SJCRH30 (cell line): ENCODE data around the gene SCNN1B. TPM values are rescaled to one million over a fixed set of nuclear protein-coding genes. Genes with fewer than 3 reads are reported as not detected.

ENCODE experiments used
- DNase-seq, 2 experiments: peaks; one replicate each; pipeline ENCODE4 v3.0.0-alpha.2; 2015 to 2020
- H3K27ac ChIP-seq: fragments of 250-450 bp; sonication (Bioruptor Pico); 2 replicates; pipeline ENCODE4 v1.5.1; 2020; ENCODE audit warnings: mild to moderate bottlenecking, moderate library complexity
- H3K27me3 ChIP-seq: fragments of 250-450 bp; sonication (Bioruptor Pico); 2 replicates; pipeline ENCODE4 v1.5.1; 2020; ENCODE audit warnings: mild to moderate bottlenecking, moderate library complexity
- H3K36me3 ChIP-seq: fragments of 250-450 bp; sonication (Bioruptor Pico); 2 replicates; pipeline ENCODE4 v1.5.1; 2020; ENCODE audit warnings: mild to moderate bottlenecking, moderate library complexity
- H3K4me1 ChIP-seq: fragments of 250-450 bp; sonication (Bioruptor Pico); 2 replicates; pipeline ENCODE4 v1.5.1; 2020; ENCODE audit warnings: mild to moderate bottlenecking, moderate library complexity
- H3K4me3 ChIP-seq: fragments of 250-450 bp; sonication (Bioruptor Pico); 2 replicates; pipeline ENCODE4 v1.5.1; 2020; ENCODE audit warnings: mild to moderate bottlenecking, moderate library complexity
- H3K9me3 ChIP-seq: fragments of 250-450 bp; sonication (Bioruptor Pico); replicated peaks from 2 replicates; pipeline ENCODE4 v1.5.1; 2020; ENCODE audit warnings: mild to moderate bottlenecking, moderate library complexity
- total RNA-seq: library from RNA; depleted of rRNA; stranded (reverse); fragments of >200 nt; shearing (Covaris generic); gene quantifications from 2 replicates; pipeline ENCODE4 v1.2.3, GENCODE V29; 2014

Gene SCNN1B
- total RNA-seq, 1 experiment from 2014 or later = not detected

GRCh38 chr16:23301251-23302044 lies 654 bp upstream of the SCNN1B start:
- Histone ChIP-seq H3K4me1 (no peaks in the 10 kb centered on the region), H3K27me3 (no peaks in the 10 kb centered on the region), H3K27ac (no peak overlapping the region), H3K4me3 (no peak overlapping the region), H3K36me3 (no peaks in the 10 kb centered on the region), H3K9me3 (no peaks in the 10 kb centered on the region)
- DNase-seq = no peak

- Histone ChIP-seq H3K36me3 (no peaks in the 10 kb centered on the region), H3K9me3 (no peaks in the 10 kb centered on the region), H3K27me3 (no peaks in the 10 kb centered on the region), H3K4me1 (no peaks in the 10 kb centered on the region), H3K4me3 (no peak overlapping the region), H3K27ac (no peak overlapping the region)
- DNase-seq = no peak
Observed at GRCh38 chr16:23303685-23304084, 1.6 kb downstream of the SCNN1B start.

- Histone ChIP-seq H3K4me1 (no peaks in the 10 kb centered on the region), H3K4me3 (no peak overlapping the region), H3K27ac (no peak overlapping the region), H3K9me3 (no peaks in the 10 kb centered on the region), H3K36me3 (no peaks in the 10 kb centered on the region), H3K27me3 (no peaks in the 10 kb centered on the region)
- DNase-seq = no peak
Observed at GRCh38 chr16:23304620-23305019, 2.5 kb downstream of the SCNN1B start.

- H3K4me1 ChIP-seq = no peaks in the 10 kb centered on the region
- no peak overlapping the region for H3K4me3 ChIP-seq
- no peaks in the 10 kb centered on the region for H3K36me3 ChIP-seq
- H3K9me3 ChIP-seq = no peaks in the 10 kb centered on the region
- no peaks in the 10 kb centered on the region for H3K27me3 ChIP-seq
- no peak for DNase-seq
- H3K27ac ChIP-seq = no peak overlapping the region
Observed at GRCh38 chr16:23306199-23307100, 4.3 kb downstream of the SCNN1B start.

GRCh38 chr16:23310217-23310616 lies 8.1 kb downstream of the SCNN1B start:
- Histone ChIP-seq H3K27me3 (no peaks in the 10 kb centered on the region), H3K36me3 (no peaks in the 10 kb centered on the region), H3K9me3 (no peaks in the 10 kb centered on the region), H3K27ac (no peak overlapping the region), H3K4me1 (no peaks in the 10 kb centered on the region), H3K4me3 (no peak overlapping the region)
- DNase-seq = no peak

GRCh38 chr16:23310744-23311143 lies 8.6 kb downstream of the SCNN1B start:
- H3K27ac ChIP-seq = no peak overlapping the region
- no peaks in the 10 kb centered on the region for H3K36me3 ChIP-seq
- H3K4me3 ChIP-seq = no peak overlapping the region
- no peak for DNase-seq
- no peaks in the 10 kb centered on the region for H3K27me3 ChIP-seq
- H3K4me1 ChIP-seq = no peaks in the 10 kb centered on the region
- H3K9me3 ChIP-seq = no peaks in the 10 kb centered on the region

GRCh38 chr16:23316232-23316631 lies 14.1 kb downstream of the SCNN1B start:
- Histone ChIP-seq H3K27ac (no peak overlapping the region), H3K27me3 (no peaks in the 10 kb centered on the region), H3K36me3 (no peaks in the 10 kb centered on the region), H3K9me3 (no peaks in the 10 kb centered on the region), H3K4me1 (no peaks in the 10 kb centered on the region), H3K4me3 (no peak overlapping the region)
- no peak for DNase-seq

GRCh38 chr16:23316634-23317265 lies 14.6 kb downstream of the SCNN1B start:
- Histone ChIP-seq H3K27ac (no peak overlapping the region), H3K9me3 (no peaks in the 10 kb centered on the region), H3K4me3 (no peak overlapping the region), H3K36me3 (no peaks in the 10 kb centered on the region), H3K27me3 (no peaks in the 10 kb centered on the region), H3K4me1 (no peaks in the 10 kb centered on the region)
- no peak for DNase-seq

- Histone ChIP-seq H3K27me3 (no peaks in the 10 kb centered on the region), H3K27ac (no peak overlapping the region), H3K4me3 (no peak overlapping the region), H3K9me3 (no peaks in the 10 kb centered on the region), H3K4me1 (no peaks in the 10 kb centered on the region), H3K36me3 (no peaks in the 10 kb centered on the region)
- DNase-seq = no peak
Observed at GRCh38 chr16:23317266-23317661, 15.2 kb downstream of the SCNN1B start.

- Histone ChIP-seq H3K9me3 (no peaks in the 10 kb centered on the region), H3K4me1 (no peaks in the 10 kb centered on the region), H3K27me3 (no peaks in the 10 kb centered on the region), H3K27ac (no peak overlapping the region), H3K36me3 (no peaks in the 10 kb centered on the region), H3K4me3 (no peak overlapping the region)
- no peak for DNase-seq
Observed at GRCh38 chr16:23317751-23318150, 15.6 kb downstream of the SCNN1B start.

- Histone ChIP-seq H3K4me3 (no peak overlapping the region), H3K9me3 (no peaks in the 10 kb centered on the region), H3K27ac (no peak overlapping the region), H3K4me1 (no peaks in the 10 kb centered on the region), H3K27me3 (no peaks in the 10 kb centered on the region), H3K36me3 (no peaks in the 10 kb centered on the region)
- DNase-seq = no peak
Observed at GRCh38 chr16:23318639-23319038, 16.5 kb downstream of the SCNN1B start.

- H3K4me1 ChIP-seq = no peaks in the 10 kb centered on the region
- H3K27ac ChIP-seq = no peak overlapping the region
- H3K27me3 ChIP-seq = no peaks in the 10 kb centered on the region
- no peak overlapping the region for H3K4me3 ChIP-seq
- H3K9me3 ChIP-seq = no peaks in the 10 kb centered on the region
- H3K36me3 ChIP-seq = no peaks in the 10 kb centered on the region
- no peak for DNase-seq
Observed at GRCh38 chr16:23319861-23320615, 17.9 kb downstream of the SCNN1B start.

GRCh38 chr16:23320693-23321092 lies 18.6 kb downstream of the SCNN1B start:
- no peaks in the 10 kb centered on the region for H3K9me3 ChIP-seq
- no peaks in the 10 kb centered on the region for H3K27me3 ChIP-seq
- no peak for DNase-seq
- H3K36me3 ChIP-seq = no peaks in the 10 kb centered on the region
- no peak overlapping the region for H3K4me3 ChIP-seq
- H3K4me1 ChIP-seq = no peaks in the 10 kb centered on the region
- no peak overlapping the region for H3K27ac ChIP-seq

GRCh38 chr16:23321206-23321875 lies 19.2 kb downstream of the SCNN1B start:
- H3K9me3 ChIP-seq = no peaks in the 10 kb centered on the region
- H3K4me3 ChIP-seq = no peak overlapping the region
- no peaks in the 10 kb centered on the region for H3K36me3 ChIP-seq
- no peak for DNase-seq
- H3K27me3 ChIP-seq = no peaks in the 10 kb centered on the region
- H3K27ac ChIP-seq = no peak overlapping the region
- no peaks in the 10 kb centered on the region for H3K4me1 ChIP-seq
